ENCODE data around the gene SRPX2.

Gene SRPX2

GRCh38 chrX:100650841-100651240 is 6.8 kb downstream of the SRPX2 start:
- no peak for DNase-seq

- peak; percentile 66 for DNase-seq
Measured at GRCh38 chrX:100652266-100652665, 8.3 kb downstream of the SRPX2 start.

- no peak for DNase-seq
Measured at GRCh38 chrX:100654261-100654660, 10.3 kb downstream of the SRPX2 start.

- DNase-seq: no peak
Measured at GRCh38 chrX:100658941-100659381, 15.0 kb downstream of the SRPX2 start.

- DNase-seq: no peak
Measured at GRCh38 chrX:100659431-100660137, 15.6 kb downstream of the SRPX2 start.

GRCh38 chrX:100662170-100662569 is 18.2 kb downstream of the SRPX2 start:
- no peak for DNase-seq

GRCh38 chrX:100662796-100663195 is 18.8 kb downstream of the SRPX2 start:
- DNase-seq: peak; percentile 8

- no peak for DNase-seq
Measured at GRCh38 chrX:100663642-100664041, 19.6 kb downstream of the SRPX2 start.

- no peak for DNase-seq
Measured at GRCh38 chrX:100672966-100673365, 29.0 kb downstream of the SRPX2 start.

GRCh38 chrX:100673397-100673953 is 29.5 kb downstream of the SRPX2 start:
- no peak for DNase-seq

- peak; percentile 68 for DNase-seq
Measured at GRCh38 chrX:100674705-100675104, 30.7 kb downstream of the SRPX2 start.

- DNase-seq: no peak
Measured at GRCh38 chrX:100677611-100678181, 33.7 kb downstream of the SRPX2 start.

GRCh38 chrX:100680756-100681155 is 36.8 kb downstream of the SRPX2 start:
- DNase-seq: peak; percentile 50

GRCh38 chrX:100681599-100681998 is 37.6 kb downstream of the SRPX2 start:
- no peak for DNase-seq

GRCh38 chrX:100682939-100683338 is 38.9 kb downstream of the SRPX2 start:
- no peak for DNase-seq

- DNase-seq: peak; percentile 60
Measured at GRCh38 chrX:100685284-100685996, 41.4 kb downstream of the SRPX2 start.

GRCh38 chrX:100685997-100686305 is 42.0 kb downstream of the SRPX2 start:
- no peak for DNase-seq

- no peak for DNase-seq
Measured at GRCh38 chrX:100687128-100687527, 43.1 kb downstream of the SRPX2 start.

- DNase-seq: no peak
Measured at GRCh38 chrX:100687546-100687945, 43.5 kb downstream of the SRPX2 start.

- no peak for DNase-seq
Measured at GRCh38 chrX:100695302-100695701, 51.3 kb downstream of the SRPX2 start.

- no peak for DNase-seq
Measured at GRCh38 chrX:100695991-100696390, 52.0 kb downstream of the SRPX2 start.

GRCh38 chrX:100696699-100697351 is 52.8 kb downstream of the SRPX2 start:
- no peak for DNase-seq

GRCh38 chrX:100698551-100698950 is 54.6 kb downstream of the SRPX2 start:
- DNase-seq: peak; percentile 54
